ENCODE data around the gene RALBP1.
"Not testable (repeated sequence)": the region's sequence is repeated elsewhere in the genome, so short reads cannot be mapped to it uniquely, and the experiment has no call there.

Gene RALBP1

DNA sequence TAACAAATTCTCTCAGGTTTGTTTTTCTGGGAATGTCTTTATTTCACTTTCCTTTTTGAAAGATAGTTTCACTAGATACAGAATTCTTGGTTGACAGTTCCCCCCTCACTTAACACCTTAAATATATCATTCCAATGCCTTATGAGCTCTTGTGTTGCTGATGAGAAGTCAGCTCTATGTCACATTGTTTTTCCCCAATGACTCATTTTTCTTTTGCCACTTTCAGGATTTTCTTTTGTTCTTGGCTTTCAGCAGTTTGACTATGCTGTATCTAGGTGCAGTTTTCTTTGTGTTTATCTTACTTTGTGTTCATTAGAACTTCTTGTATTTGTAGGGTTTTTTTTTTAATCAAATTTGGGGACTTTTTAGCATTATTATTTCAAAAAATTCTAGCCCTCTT, 5.6 kb upstream of the RALBP1 start:
- no peak for TF ChIP-seq JUND (IDR thresholded peaks at IDR 0.05; ENCODE audit: low read depth)
- in situ Hi-C loops (cut with HindIII; ENCODE audit: low pct_unique_long_range_greater_than_20kb, low sequenced_read_pairs) = no loop called here
- no peak for DNase-seq (ENCODE audit: low read depth in 1 of 2, low spot score in 1 of 2)

DNA sequence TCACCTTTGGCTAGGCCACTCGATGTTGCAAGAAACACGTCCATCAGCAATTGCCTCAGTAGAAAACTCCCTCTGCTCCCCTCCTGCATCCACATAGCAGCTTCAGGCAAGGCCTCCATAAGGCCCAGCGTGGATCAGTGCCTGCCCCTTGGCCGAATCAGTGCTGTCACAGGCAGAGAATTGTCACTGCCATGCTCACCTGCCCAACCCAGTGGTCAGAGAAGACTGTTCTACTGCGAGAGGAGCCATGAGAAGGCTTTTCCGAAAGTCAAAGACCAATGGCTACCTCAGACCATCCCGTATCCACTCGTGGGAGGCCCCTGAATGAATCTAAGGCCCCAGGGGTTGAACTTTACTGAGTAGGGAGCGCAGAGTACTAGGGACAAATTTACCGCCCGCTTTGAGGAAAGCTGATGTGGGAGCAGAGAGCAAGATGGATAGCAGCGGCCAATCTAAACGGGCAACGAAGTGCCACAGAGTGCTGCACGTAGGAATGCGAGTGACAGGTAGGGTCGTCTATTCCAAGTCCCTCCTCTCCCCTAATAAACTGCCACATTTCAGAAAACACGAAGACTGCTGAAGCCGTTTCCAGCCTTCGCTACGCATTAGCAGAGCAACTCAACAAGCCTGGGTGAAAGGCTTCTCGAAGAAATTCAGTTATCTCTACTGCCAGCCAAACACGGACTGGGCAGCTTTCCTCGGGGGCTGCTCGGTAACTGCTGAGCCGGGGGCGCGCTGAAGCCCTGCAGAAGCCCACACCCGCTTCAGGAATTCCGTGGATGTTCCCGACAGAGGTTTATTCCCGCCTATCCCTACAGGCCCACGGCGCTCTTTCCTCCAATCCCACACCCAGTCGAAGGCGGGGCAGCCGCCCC, 968 bp upstream of the RALBP1 start:
- peak in 1 of 2 experiments; percentile 33 for DNase-seq (ENCODE audit: low read depth in 1 of 2, low spot score in 1 of 2)
- no peak for TF ChIP-seq JUND (IDR thresholded peaks at IDR 0.05; ENCODE audit: low read depth)
- in situ Hi-C loops (cut with HindIII; ENCODE audit: low pct_unique_long_range_greater_than_20kb, low sequenced_read_pairs) = no loop called here

DNA sequence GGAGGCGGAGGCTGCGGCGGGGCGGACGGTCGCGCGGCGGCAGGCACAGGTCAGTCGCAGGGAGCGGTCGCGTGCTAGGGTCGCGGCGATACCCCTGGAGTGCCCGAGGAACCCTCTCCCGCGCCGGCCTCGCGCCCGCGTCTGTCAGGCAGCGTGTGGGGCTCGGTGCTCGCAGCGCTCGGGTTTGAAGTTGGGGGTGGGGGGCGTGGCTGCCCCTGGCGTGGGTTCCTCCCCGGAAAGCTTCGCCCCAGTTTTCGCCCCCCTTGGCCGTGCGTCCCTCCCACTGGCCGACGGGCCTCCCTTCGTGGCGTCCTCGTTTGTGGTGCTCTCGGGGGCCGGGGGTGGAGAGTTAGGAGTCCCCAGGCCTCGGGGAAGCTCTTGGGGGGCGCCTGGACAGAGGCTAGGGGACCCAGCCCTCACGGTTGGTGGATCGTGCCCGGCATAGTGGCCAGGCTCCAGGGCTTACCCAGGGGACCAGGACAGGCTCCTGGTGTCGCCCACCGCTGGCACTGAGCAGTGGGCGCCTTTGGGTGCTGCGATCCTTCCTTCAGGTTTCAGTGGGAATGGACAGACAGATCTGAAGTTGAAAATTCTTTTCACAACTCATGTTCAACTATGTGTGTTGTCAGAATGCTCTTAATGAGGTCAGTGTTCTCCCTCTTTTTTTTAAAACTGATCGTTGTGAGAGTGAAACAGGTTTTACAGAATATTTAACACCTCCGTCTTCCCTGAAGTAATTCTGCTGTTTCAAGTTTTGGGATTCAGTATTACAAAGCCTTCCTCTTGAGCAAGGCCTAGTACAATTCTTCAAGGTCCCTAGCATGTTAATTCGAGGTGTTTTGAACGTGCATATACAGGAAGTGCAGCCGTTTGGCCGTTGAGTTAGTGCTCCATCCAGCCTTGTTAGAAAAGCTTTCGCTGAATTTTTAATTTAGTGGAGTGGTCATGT, 604 bp downstream of the RALBP1 start:
- DNase-seq (ENCODE audit: low read depth in 1 of 2, low spot score in 1 of 2) = peak in 1 of 2 experiments; percentile 12
- TF ChIP-seq JUND (IDR thresholded peaks at IDR 0.05; ENCODE audit: low read depth) = no peak
- in situ Hi-C loops (cut with HindIII; ENCODE audit: low pct_unique_long_range_greater_than_20kb, low sequenced_read_pairs) = no loop called here

DNA sequence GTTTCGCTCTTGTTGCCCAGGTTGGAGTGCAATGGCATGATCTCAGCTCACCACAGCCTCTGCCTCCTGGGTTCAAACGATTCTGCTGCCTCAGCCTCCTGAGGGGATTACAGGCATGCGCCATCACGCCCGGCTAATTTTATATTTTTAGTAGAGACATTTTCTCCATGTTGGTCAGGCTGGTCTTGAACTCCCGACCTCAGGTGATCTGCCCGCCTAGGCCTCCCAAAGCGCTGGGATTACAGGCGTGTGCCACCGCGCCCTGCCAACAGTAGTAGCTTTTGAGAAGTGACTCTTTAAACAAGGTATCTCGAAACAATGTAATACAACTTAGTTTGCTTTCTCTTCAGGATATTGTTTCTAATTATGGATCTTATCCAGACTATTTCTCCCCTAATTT, 1.6 kb downstream of the RALBP1 start:
- in situ Hi-C loops (cut with HindIII; ENCODE audit: low pct_unique_long_range_greater_than_20kb, low sequenced_read_pairs); DNase-seq (ENCODE audit: low read depth in 1 of 2, low spot score in 1 of 2): not testable (repeated sequence)

DNA sequence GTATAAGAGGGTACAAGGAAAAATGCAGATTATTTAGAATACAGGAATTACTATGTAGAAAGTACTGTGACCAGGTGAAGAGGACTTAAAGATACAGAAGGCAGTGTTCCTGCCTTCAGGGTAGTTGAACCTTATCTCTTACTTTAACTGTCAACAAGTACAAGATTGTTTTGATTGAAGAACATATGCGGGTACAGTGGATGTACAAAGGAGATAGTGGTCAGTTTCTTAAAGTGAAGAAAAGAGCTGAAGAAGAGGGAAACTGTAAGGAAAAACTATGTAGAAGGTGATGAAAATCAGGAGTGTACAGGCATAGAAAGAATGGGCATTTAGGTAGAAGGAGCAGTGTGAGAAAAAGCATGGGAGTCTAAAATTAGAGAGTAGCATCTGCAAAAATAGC, 2.2 kb downstream of the RALBP1 start:
- no peak for DNase-seq (ENCODE audit: low read depth in 1 of 2, low spot score in 1 of 2)
- in situ Hi-C loops (cut with HindIII; ENCODE audit: low pct_unique_long_range_greater_than_20kb, low sequenced_read_pairs) = no loop called here
- no peak for TF ChIP-seq JUND (IDR thresholded peaks at IDR 0.05; ENCODE audit: low read depth)

DNA sequence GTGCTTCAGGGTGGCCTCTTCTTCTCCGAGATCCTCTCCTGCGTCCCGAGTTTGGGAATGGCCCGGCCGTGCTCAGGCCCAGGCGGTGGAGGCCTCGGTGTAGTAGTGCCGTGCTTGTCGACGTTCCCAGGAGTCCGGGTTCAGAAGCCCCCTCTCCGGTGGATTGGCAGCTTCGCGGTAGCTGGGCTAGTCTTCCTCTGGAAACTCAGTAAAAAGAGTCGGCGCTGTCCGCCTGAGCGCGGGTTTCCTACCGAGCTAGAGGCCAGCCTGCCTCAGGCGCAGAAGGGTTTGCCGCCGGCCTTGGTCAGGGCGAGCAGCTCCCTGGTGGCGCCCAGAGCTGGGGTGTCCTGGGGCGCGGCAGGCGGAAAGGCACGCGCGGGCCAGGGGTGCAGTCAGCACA, 3.2 kb downstream of the RALBP1 start:
- in situ Hi-C loops (cut with HindIII; ENCODE audit: low pct_unique_long_range_greater_than_20kb, low sequenced_read_pairs) = no loop called here
- no peak for DNase-seq (ENCODE audit: low read depth in 1 of 2, low spot score in 1 of 2)

DNA sequence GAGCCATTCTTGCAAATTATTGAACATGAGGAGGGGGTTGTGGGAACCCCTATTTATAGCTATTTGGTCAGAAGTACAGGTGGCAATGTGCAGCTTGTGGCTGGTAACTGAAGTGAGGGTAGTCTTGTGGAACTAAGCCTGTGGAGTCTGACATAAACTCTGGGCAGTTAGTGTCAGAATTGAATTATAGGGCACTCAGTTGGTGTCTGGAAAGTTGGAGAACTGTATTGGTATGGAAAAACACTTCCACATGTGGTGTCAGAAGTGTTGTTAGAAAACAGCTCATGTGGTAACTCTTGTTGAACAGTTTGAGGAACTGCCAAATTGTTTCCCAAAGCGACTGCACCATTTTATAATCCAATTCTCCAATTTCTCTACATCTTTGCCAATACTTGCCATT, 7.5 kb downstream of the RALBP1 start:
- DNase-seq (ENCODE audit: low read depth in 1 of 2, low spot score in 1 of 2) = no peak
- in situ Hi-C loops (cut with HindIII; ENCODE audit: low pct_unique_long_range_greater_than_20kb, low sequenced_read_pairs) = no loop called here
- no peak for TF ChIP-seq JUND (IDR thresholded peaks at IDR 0.05; ENCODE audit: low read depth)

More for the DNA sequence above, 3.2 kb downstream of the RALBP1 start:
- TF ChIP-seq JUND (IDR thresholded peaks at IDR 0.05; ENCODE audit: low read depth) = no peak

DNA sequence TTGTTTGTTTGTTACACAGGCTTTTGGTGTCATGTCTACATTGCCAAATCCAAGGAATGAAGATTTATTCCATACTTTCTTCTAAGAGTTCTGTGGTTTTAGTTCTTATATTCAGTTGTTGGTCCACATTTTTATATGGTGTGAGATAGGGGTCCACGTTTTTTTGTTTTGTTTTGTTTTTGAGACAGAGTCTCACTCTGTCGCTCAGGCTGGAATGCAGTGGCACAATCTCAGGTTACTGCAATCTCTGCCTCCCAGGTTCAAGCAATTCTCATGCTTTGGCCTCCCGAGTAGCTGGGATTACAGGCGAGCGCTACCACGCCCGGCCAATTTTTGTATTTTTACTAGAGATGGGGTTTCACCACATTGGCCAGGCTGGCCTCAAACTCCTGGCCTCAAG, 8.2 kb downstream of the RALBP1 start:
- TF ChIP-seq JUND (IDR thresholded peaks at IDR 0.05; ENCODE audit: low read depth) = no peak
- DNase-seq (ENCODE audit: low read depth in 1 of 2, low spot score in 1 of 2) = no peak
- in situ Hi-C loops (cut with HindIII; ENCODE audit: low pct_unique_long_range_greater_than_20kb, low sequenced_read_pairs) = no loop called here

DNA sequence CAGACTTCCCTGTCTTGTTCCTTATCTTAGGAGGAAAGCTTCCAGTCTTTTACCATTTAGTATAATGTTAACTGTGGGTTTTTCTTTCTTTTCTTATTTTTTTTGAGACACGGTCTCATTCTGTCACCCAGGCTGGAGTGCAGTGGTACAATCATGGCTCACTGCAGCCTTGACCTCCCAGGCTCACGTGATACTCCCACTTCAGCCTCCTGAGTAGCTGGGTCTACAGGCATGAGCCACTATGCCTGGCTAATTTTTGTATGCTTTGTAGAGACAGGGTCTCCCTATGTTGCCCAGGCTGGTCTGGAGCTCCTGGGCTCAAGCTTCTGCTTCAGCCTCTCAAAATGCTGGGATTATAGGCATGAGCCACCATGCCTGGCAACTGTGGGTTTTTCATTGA, 9.5 kb downstream of the RALBP1 start:
- in situ Hi-C loops (cut with HindIII; ENCODE audit: low pct_unique_long_range_greater_than_20kb, low sequenced_read_pairs); DNase-seq (ENCODE audit: low read depth in 1 of 2, low spot score in 1 of 2): not testable (repeated sequence)

DNA sequence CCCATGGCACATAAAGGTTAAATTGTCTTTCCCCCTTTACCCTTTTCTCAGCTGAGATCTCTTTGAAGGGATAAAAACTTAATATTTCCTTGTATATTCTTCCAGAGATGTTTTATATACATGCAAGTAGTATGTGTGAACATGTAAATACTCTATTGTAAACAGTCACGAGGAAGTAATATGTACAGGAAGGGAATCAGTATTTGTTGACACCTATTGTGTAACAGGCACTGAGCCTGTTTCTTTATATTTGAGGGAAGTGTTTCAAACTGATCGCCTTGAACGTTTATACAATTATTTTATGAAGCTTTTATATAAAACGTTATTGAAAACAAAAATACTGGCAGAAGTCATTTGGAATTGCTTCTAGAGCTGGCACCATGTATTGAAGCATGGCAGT, 13.2 kb downstream of the RALBP1 start:
- DNase-seq (ENCODE audit: low read depth in 1 of 2, low spot score in 1 of 2) = peak in 1 of 2 experiments; percentile 29
- in situ Hi-C loops (cut with HindIII; ENCODE audit: low pct_unique_long_range_greater_than_20kb, low sequenced_read_pairs) = no loop called here
- TF ChIP-seq JUND (IDR thresholded peaks at IDR 0.05; ENCODE audit: low read depth) = no peak

DNA sequence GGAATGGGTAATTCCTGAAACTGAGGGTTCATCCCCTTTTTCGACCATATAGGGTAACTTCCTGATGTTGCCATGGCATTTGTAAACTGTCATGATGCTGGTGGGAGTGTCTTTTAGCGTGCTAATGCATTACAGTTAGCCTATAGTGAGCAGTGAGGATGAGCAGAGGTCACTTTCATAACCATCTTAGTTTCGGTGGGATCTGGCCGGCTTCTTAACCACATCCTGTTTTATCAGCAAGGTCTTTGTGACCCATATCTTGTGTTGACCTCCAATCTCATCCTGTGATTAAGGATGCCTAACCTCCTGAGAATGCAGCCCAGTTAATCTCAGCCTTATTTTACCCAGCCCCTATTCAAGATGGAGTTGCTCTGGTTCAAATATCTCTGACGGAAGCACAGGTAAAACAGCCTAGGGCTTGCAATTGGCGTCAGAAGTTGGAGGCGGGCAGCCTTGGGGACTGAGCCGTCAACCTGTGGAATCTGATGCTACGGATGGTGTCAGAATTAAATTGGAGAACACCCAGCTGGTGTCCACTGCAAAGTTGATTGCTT, 19.5 kb downstream of the RALBP1 start:
- no peak for TF ChIP-seq JUND (IDR thresholded peaks at IDR 0.05; ENCODE audit: low read depth)
- DNase-seq (ENCODE audit: low read depth in 1 of 2, low spot score in 1 of 2) = no peak
- in situ Hi-C loops (cut with HindIII; ENCODE audit: low pct_unique_long_range_greater_than_20kb, low sequenced_read_pairs) = no loop called here

DNA sequence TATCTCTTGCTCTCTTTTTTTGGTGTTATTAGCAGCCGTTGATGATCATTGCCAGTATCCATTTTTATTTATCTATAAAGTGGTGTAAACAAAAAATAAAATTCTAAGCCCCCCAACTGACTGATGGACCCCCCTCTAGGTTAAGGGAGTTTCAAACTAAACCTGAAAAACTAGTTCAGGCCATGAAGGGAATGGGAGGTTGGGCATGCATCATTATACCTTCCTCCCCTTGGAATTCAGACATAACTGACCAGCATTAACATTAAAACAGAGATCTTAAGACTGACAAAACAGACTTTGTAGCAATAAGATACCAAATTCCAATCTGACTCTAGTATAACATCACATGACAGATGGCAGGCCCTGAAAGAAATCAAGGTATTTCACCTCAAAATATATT, 20.2 kb downstream of the RALBP1 start:
- no peak for DNase-seq (ENCODE audit: low read depth in 1 of 2, low spot score in 1 of 2)
- TF ChIP-seq JUND (IDR thresholded peaks at IDR 0.05; ENCODE audit: low read depth) = no peak
- in situ Hi-C loops (cut with HindIII; ENCODE audit: low pct_unique_long_range_greater_than_20kb, low sequenced_read_pairs) = no loop called here
